GM10248 (cell line): Measurements from ENCODE around the gene CAMK1D.
"Not testable (repeated sequence)": the region's sequence is repeated elsewhere in the genome, so short reads cannot be mapped to it uniquely, and the experiment has no call there.

Experiments
- CTCF ChIA-PET: fragments of 300-600 bp; sonication (Branson Sonifier 250); formaldehyde crosslinking; extraction: SDS; loops from one replicate; lab custom pipeline; 2021; ENCODE audit warnings: antibody characterized with exemption; lab: Yijun Ruan, JAX
- POLR2A ChIA-PET: fragments of 350-650 bp; sonication (Branson Sonifier 250); formaldehyde crosslinking; extraction: SDS; loops from one replicate; lab custom pipeline; 2020; ENCODE audit warnings: antibody characterized with exemption; lab: Yijun Ruan, JAX
- DNase-seq: peaks from one replicate; pipeline ENCODE4 v3.0.0; 2012; ENCODE audit errors: extremely low spot score
- CTCF ChIP-seq: IDR thresholded peaks from 2 replicates; pipeline ENCODE4 v1.5.1; 2012; ENCODE audit warnings: mild to moderate bottlenecking, low read depth; ENCODE audit errors: extremely low read depth, missing control alignments, control extremely low read depth

CAMK1D gene

GRCh38 chr10:12541446-12542067 is 192.2 kb downstream of the CAMK1D start:
- DNase-seq: no peak
- TF ChIP-seq CTCF: no peak
- ChIA-PET CTCF (interaction anchor here (0.8 to 1.0 kb wide), 2 partner anchors 29 to 115 kb away, joined by 3 read pairs; no protein-coding TSS in a partner anchor), POLR2A (no interaction called here)

GRCh38 chr10:12542133-12542670 is 192.9 kb downstream of the CAMK1D start:
- ChIA-PET CTCF (no interaction called here), POLR2A (no interaction called here)
- no peak for TF ChIP-seq CTCF
- no peak for DNase-seq

- POLR2A ChIA-PET: no interaction called here
These were observed 194.2 kb downstream of the CAMK1D start for GRCh38 chr10:12543589-12543988.

GRCh38 chr10:12546160-12546802 is 196.9 kb downstream of the CAMK1D start:
- POLR2A ChIA-PET, DNase-seq: not testable (repeated sequence)
- CTCF ChIA-PET: interaction anchor here (1.2 kb wide), 1 partner anchor 12 kb away, joined by 3 read pairs; no protein-coding TSS in a partner anchor

More at GRCh38 chr10:12543589-12543988, 194.2 kb downstream of the CAMK1D start:
- no peak for TF ChIP-seq CTCF
- CTCF ChIA-PET: no interaction called here
- no peak for DNase-seq

GRCh38 chr10:12547301-12547771 is 198.0 kb downstream of the CAMK1D start:
- ChIA-PET POLR2A (no interaction called here), CTCF (interaction anchor here (1.4 to 2.5 kb wide), 3 partner anchors 13 to 109 kb away, joined by 3 to 8 read pairs (median 5); no protein-coding TSS in a partner anchor)
- no peak for TF ChIP-seq CTCF
- no peak for DNase-seq

DNA sequence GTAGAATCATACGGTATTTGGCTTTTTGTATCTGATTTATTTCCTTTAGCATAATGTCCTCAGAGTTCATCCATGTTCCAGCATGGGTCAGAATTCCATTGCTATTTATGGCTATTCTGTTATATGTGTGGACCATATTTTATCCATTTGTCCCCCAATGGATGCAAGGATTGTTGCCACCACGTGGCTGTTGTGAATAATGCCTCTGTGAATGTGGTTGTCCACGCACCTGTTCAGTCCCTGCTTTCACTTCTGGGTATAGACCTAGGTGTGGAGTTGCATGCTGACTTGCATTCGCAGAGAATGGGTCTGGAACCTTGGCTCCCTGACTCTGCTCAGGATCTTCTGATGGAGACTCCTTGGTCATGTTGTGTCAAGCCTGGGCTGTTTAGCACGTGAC is 199.9 kb downstream of the CAMK1D start:
- ChIA-PET CTCF (interaction anchor here (1.0 to 2.5 kb wide), 2 partner anchors 107 to 212 kb away, joined by 3 to 8 read pairs; no protein-coding TSS in a partner anchor), POLR2A (no interaction called here)
- DNase-seq: peak; percentile 40
- TF ChIP-seq CTCF: no peak

- no peak for TF ChIP-seq CTCF
- POLR2A ChIA-PET: no interaction called here
- no peak for DNase-seq
- CTCF ChIA-PET: interaction anchor here (1.7 to 2.6 kb wide), 2 partner anchors 11 to 13 kb away, joined by 4 to 7 read pairs; no protein-coding TSS in a partner anchor
These were observed 201.6 kb downstream of the CAMK1D start for GRCh38 chr10:12550994-12551393.
